Measurements from ENCODE around the gene CSNK1D.

DNA sequence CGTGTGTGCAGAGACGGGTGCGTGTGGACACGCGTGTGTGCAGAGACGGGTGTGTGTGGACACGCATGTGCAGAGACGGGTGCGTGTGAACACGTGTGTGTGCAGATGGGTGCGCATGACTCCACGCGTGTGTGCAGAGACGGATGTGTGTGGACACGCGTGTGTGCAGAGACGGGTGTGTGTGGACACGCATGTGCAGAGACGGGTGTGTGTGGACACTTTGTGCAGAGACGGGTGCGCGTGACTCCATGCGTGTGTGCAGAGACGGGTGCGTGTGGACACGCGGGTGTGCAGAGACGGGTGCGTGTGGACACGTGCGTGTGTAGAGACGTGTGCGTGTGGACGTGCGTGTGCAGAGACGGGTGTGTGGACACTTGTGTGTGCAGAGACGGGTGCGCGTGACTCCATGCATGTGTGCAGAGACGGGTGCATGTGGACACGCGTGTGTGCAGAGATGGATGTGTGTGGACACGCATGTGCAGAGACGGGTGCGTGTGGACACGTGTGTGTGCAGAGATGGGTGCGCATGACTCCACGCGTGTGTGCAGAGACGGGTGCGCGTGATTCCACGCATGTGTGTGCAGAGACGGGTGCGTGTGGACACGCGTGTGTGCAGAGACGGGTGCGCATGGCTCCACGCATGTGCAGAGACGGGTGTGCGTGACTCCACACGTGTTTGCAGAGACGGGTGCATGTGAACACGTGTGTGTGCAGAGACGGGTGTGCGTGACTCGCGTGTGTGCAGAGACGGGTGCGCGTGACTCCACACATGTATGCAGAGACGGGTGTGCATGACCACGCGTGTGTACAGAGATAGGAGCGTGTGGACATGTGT, 45.5 kb upstream of the CSNK1D start:
- TF ChIP-seq EZH2 (IDR thresholded peaks at IDR 0.05) (no peak), EZH2phosphoT487 (IDR thresholded peaks at IDR 0.05) (no peak)
- TF ChIP-seq, protein P1, sequence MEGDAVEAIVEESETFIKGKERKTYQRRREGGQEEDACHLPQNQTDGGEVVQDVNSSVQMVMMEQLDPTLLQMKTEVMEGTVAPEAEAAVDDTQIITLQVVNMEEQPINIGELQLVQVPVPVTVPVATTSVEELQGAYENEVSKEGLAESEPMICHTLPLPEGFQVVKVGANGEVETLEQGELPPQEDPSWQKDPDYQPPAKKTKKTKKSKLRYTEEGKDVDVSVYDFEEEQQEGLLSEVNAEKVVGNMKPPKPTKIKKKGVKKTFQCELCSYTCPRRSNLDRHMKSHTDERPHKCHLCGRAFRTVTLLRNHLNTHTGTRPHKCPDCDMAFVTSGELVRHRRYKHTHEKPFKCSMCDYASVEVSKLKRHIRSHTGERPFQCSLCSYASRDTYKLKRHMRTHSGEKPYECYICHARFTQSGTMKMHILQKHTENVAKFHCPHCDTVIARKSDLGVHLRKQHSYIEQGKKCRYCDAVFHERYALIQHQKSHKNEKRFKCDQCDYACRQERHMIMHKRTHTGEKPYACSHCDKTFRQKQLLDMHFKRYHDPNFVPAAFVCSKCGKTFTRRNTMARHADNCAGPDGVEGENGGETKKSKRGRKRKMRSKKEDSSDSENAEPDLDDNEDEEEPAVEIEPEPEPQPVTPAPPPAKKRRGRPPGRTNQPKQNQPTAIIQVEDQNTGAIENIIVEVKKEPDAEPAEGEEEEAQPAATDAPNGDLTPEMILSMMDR (IDR thresholded peaks at IDR 0.05): no peak
